GM13976 (cell line): ENCODE results near the gene FSD2.

Source experiments
- DNase-seq: peaks from one replicate; pipeline ENCODE4 v3.0.0; 2012; ENCODE audit warnings: low spot score
- CTCF ChIP-seq: IDR thresholded peaks from 2 replicates; pipeline ENCODE4 v1.5.1; 2012; ENCODE audit warnings: borderline replicate concordance, mild to moderate bottlenecking; ENCODE audit not compliant: insufficient read depth; ENCODE audit errors: extremely low read depth, missing control alignments, control extremely low read depth
- in situ Hi-C: fragments of 300-500 bp; cut with MboI; formaldehyde crosslinking; loops from one replicate; pipeline ENCODE4 v1.12.0; 2022; ENCODE audit warnings: low sequenced_read_pairs, mixed read lengths, inconsistent platforms; ENCODE audit not compliant: unreplicated experiment

FSD2 gene

GRCh38 chr15:82798104-82798503 is 7.8 kb downstream of the FSD2 start:
- in situ Hi-C loops, result no loop called here
- no peak for DNase-seq
- no peak for TF ChIP-seq CTCF

GRCh38 chr15:82793737-82794136 is 12.1 kb downstream of the FSD2 start:
- in situ Hi-C loops, result no loop called here
- no peak for DNase-seq
- TF ChIP-seq CTCF, result no peak

GRCh38 chr15:82792068-82792467 is 13.8 kb downstream of the FSD2 start:
- in situ Hi-C loops, result no loop called here
- DNase-seq, result no peak
- no peak for TF ChIP-seq CTCF

- in situ Hi-C loops, result no loop called here
- no peak for DNase-seq
- no peak for TF ChIP-seq CTCF
Observed at GRCh38 chr15:82790321-82790720, 15.5 kb downstream of the FSD2 start.

GRCh38 chr15:82789491-82789890 is 16.4 kb downstream of the FSD2 start:
- in situ Hi-C loops, result no loop called here
- DNase-seq, result no peak
- no peak for TF ChIP-seq CTCF

GRCh38 chr15:82788496-82788895 is 17.4 kb downstream of the FSD2 start:
- in situ Hi-C loops, result no loop called here
- TF ChIP-seq CTCF, result no peak

GRCh38 chr15:82781349-82781748 is 24.5 kb downstream of the FSD2 start:
- in situ Hi-C loops, result no loop called here
- DNase-seq, result no peak
- TF ChIP-seq CTCF, result no peak

More at GRCh38 chr15:82788496-82788895, 17.4 kb downstream of the FSD2 start:
- no peak for DNase-seq
